ENCODE data around the gene CDCA4.

- TF ChIP-seq CTCF (IDR thresholded peaks at IDR 0.05; ENCODE audit: borderline replicate concordance, extremely low read depth, low read length, poor library complexity, severe bottlenecking) = no peak
- TF ChIP-seq EZH2 (IDR thresholded peaks at IDR 0.05; ENCODE audit: borderline replicate concordance, low read depth, low read length, severe bottlenecking) = no peak
These were observed 47.9 kb upstream of the CDCA4 start for GRCh38 chr14:105068818-105069217.
